HG03095 (cell line): ENCODE results near the gene COG2.
"Not testable (repeated sequence)": the region's sequence is repeated elsewhere in the genome, so short reads cannot be mapped to it uniquely, and the experiment has no call there.

Experiments used
- ATAC-seq: cut with Tn5 transposase; IDR thresholded peaks from one replicate; pipeline ENCODE4 v1.9.1; 2021; ENCODE audit warnings: moderate library complexity; ENCODE audit not compliant: unreplicated experiment

The COG2 gene

GRCh38 chr1:230624097-230624713 lies 18.1 kb upstream of the COG2 start:
- ATAC-seq = no peak

GRCh38 chr1:230626232-230626631 lies 16.0 kb upstream of the COG2 start:
- no peak for ATAC-seq

- ATAC-seq = no peak
Observed at GRCh38 chr1:230627767-230628166, 14.5 kb upstream of the COG2 start.

- ATAC-seq = no peak
Observed at GRCh38 chr1:230629511-230629910, 12.8 kb upstream of the COG2 start.

- no peak for ATAC-seq
Observed at GRCh38 chr1:230631477-230631876, 10.8 kb upstream of the COG2 start.

GRCh38 chr1:230632273-230632873 lies 9.9 kb upstream of the COG2 start:
- no peak for ATAC-seq

- no peak for ATAC-seq
Observed at GRCh38 chr1:230633469-230633868, 8.8 kb upstream of the COG2 start.

GRCh38 chr1:230634384-230634783 lies 7.9 kb upstream of the COG2 start:
- ATAC-seq = no peak

GRCh38 chr1:230636575-230637148 lies 5.6 kb upstream of the COG2 start:
- ATAC-seq = no peak

GRCh38 chr1:230639714-230640209 lies 2.5 kb upstream of the COG2 start:
- ATAC-seq = no peak

- ATAC-seq = no peak
Observed at GRCh38 chr1:230641346-230641745, 935 bp upstream of the COG2 start.

- ATAC-seq = no peak
Observed at GRCh38 chr1:230641900-230642262, 400 bp upstream of the COG2 start.

- no peak for ATAC-seq
Observed at GRCh38 chr1:230643908-230644307, 1.6 kb downstream of the COG2 start.

GRCh38 chr1:230646710-230647302 lies 4.5 kb downstream of the COG2 start:
- ATAC-seq = no peak

- ATAC-seq = no peak
Observed at GRCh38 chr1:230647321-230647720, 5.0 kb downstream of the COG2 start.

- ATAC-seq = no peak
Observed at GRCh38 chr1:230648114-230648513, 5.8 kb downstream of the COG2 start.

GRCh38 chr1:230650300-230650699 lies 8.0 kb downstream of the COG2 start:
- ATAC-seq = no peak

GRCh38 chr1:230651235-230651634 lies 9.0 kb downstream of the COG2 start:
- ATAC-seq = no peak

- not testable (repeated sequence) for ATAC-seq
Observed at GRCh38 chr1:230656719-230657118, 14.4 kb downstream of the COG2 start.

GRCh38 chr1:230658103-230658502 lies 15.8 kb downstream of the COG2 start:
- not testable (repeated sequence) for ATAC-seq

GRCh38 chr1:230658691-230659090 lies 16.4 kb downstream of the COG2 start:
- ATAC-seq = no peak

GRCh38 chr1:230661976-230662375 lies 19.7 kb downstream of the COG2 start:
- no peak for ATAC-seq
